Liver (tissue), 9 donors: ENCODE data around the gene NHSL2. TPM values are rescaled to one million over a fixed set of nuclear protein-coding genes. Genes with fewer than 3 reads are reported as not detected.

Experiments used
- DNase-seq: peaks from one replicate; pipeline ENCODE4 v3.0.0-alpha.2; 2017; ENCODE audit warnings: low spot score
- H3K27ac ChIP-seq, 2 donors: one replicate each; pipeline ENCODE4 v1.7.0; 2013; ENCODE audit warnings: inconsistent platforms in 2 of 2, low read length in 2 of 2, control low read depth in 1 of 2, low read depth in 1 of 2, mild to moderate bottlenecking in 1 of 2
- H3K27me3 ChIP-seq, 4 donors: one replicate each; pipeline versions ENCODE4 v1.6.1 to v1.7.0; 2013; ENCODE audit warnings: low read length in 3 of 4, inconsistent platforms in 1 of 4, mild to moderate bottlenecking in 1 of 4, moderate library complexity in 1 of 4; ENCODE audit not compliant: control insufficient read depth in 4 of 4, insufficient read depth in 4 of 4
- H3K36me3 ChIP-seq, 4 donors: one replicate each; pipeline versions ENCODE4 v1.6.1 to v1.7.0; 2013; ENCODE audit warnings: low read length in 3 of 4, mild to moderate bottlenecking in 3 of 4, low read depth in 1 of 4, moderate library complexity in 1 of 4; ENCODE audit not compliant: control insufficient read depth in 4 of 4, insufficient read depth in 3 of 4
- H3K4me1 ChIP-seq, 4 donors: one replicate each; pipeline versions ENCODE4 v1.6.1 to v1.7.0; 2013; ENCODE audit warnings: low read length in 3 of 4, mild to moderate bottlenecking in 3 of 4, moderate library complexity in 1 of 4; ENCODE audit not compliant: control insufficient read depth in 4 of 4, insufficient read depth in 4 of 4
- H3K4me3 ChIP-seq, 3 donors: one replicate each; pipeline versions ENCODE4 v1.6.1 to v1.7.0; 2013; ENCODE audit warnings: low read length in 3 of 3, control low read depth in 1 of 3, low read depth in 1 of 3, mild to moderate bottlenecking in 1 of 3
- H3K9ac ChIP-seq, 2 donors: one replicate each; pipeline ENCODE4 v1.7.0; 2013; ENCODE audit warnings: low read length in 2 of 2, mild to moderate bottlenecking in 2 of 2, moderate library complexity in 2 of 2, control low read depth in 1 of 2, low read depth in 1 of 2
- H3K9me3 ChIP-seq, 4 donors: one replicate each; pipeline versions ENCODE4 v1.6.1 to v1.7.0; 2013; ENCODE audit warnings: low read length in 3 of 4; ENCODE audit not compliant: control insufficient read depth in 4 of 4
- EGR1 ChIP-seq, 2 donors: IDR thresholded peaks; 2 replicates each; pipeline ENCODE4 v1.6.1; 2016 to 2018; ENCODE audit warnings: antibody characterized with exemption in 2 of 2, low read depth in 2 of 2
- FOXA1 ChIP-seq: IDR thresholded peaks from 2 replicates; pipeline ENCODE4 v1.6.1; 2016; ENCODE audit warnings: antibody characterized with exemption
- FOXA2 ChIP-seq: IDR thresholded peaks from 2 replicates; pipeline ENCODE4 v1.6.1; 2016; ENCODE audit warnings: antibody characterized with exemption
- GABPA ChIP-seq, 2 donors: IDR thresholded peaks in 1 of 2; conservative IDR thresholded peaks in 1 of 2; 2 replicates each; pipeline ENCODE4 v1.6.1; 2016; ENCODE audit warnings: antibody characterized with exemption in 2 of 2, mild to moderate bottlenecking in 1 of 2, moderate library complexity in 1 of 2
- HNF4A ChIP-seq, 2 donors: conservative IDR thresholded peaks; 2 replicates each; pipeline ENCODE4 v1.6.1; 2016; ENCODE audit warnings: antibody characterized with exemption in 2 of 2, mild to moderate bottlenecking in 2 of 2
- HNF4G ChIP-seq: IDR thresholded peaks from 2 replicates; pipeline ENCODE4 v1.6.1; 2016; ENCODE audit warnings: antibody characterized with exemption
- JUND ChIP-seq, 2 donors: IDR thresholded peaks; 2 replicates each; pipeline ENCODE4 v1.6.1; 2016; ENCODE audit warnings: antibody characterized with exemption in 2 of 2
- NR2F2 ChIP-seq: IDR thresholded peaks from 2 replicates; pipeline ENCODE4 v1.6.1; 2016; ENCODE audit warnings: antibody characterized with exemption
- RAD21 ChIP-seq, 2 donors: IDR thresholded peaks; 2 replicates each; pipeline ENCODE4 v1.6.1; 2016; ENCODE audit warnings: antibody characterized with exemption in 2 of 2, mild to moderate bottlenecking in 2 of 2
- RXRA ChIP-seq, 2 donors: IDR thresholded peaks; 2 replicates each; pipeline ENCODE4 v1.6.1; 2017 to 2018; ENCODE audit warnings: antibody characterized with exemption in 2 of 2, mild to moderate bottlenecking in 1 of 2
- SP1 ChIP-seq: IDR thresholded peaks from 2 replicates; pipeline ENCODE4 v1.6.1; 2018; ENCODE audit warnings: antibody characterized with exemption, mild to moderate bottlenecking
- TAF1 ChIP-seq: conservative IDR thresholded peaks from 2 replicates; pipeline ENCODE4 v1.6.1; 2016; ENCODE audit warnings: antibody characterized with exemption, mild to moderate bottlenecking
- YY1 ChIP-seq: IDR thresholded peaks from 2 replicates; pipeline ENCODE4 v1.6.1; 2016; ENCODE audit warnings: antibody characterized with exemption, mild to moderate bottlenecking
- WGBS: extraction: QIAGEN DNeasy Blood & Tissue Kit; methylation state at CpG from one replicate; pipeline ENCODE4 v1.1.7; 2013; 5-methylcytosine and 5-hydroxymethylcytosine counted together
- polyA plus RNA-seq, 2 donors: library from polyadenylated mRNA; stranded (reverse) in 1 of 2; unstranded in 1 of 2; fragments of 200-250 nt in 1 of 2; fragments of >200 nt in 1 of 2; fragmentation: Nextera tagmentation in 1 of 2; extraction: Ambion mirVana in 1 of 2; gene quantifications; one replicate each; pipeline versions ENCODE4 v1.2.1 to v1.2.3, GENCODE V29; 2013 to 2015
- total RNA-seq, 2 donors: library from RNA; depleted of rRNA; stranded (reverse); fragments of >200 nt; gene quantifications; one replicate each; pipeline ENCODE4 v1.2.3, GENCODE V29; 2014
- TF ChIP-seq, protein P1 (sequence below): IDR thresholded peaks from 2 replicates; pipeline ENCODE4 v1.6.1; 2016; ENCODE audit warnings: antibody characterized with exemption
- TF ChIP-seq, protein P2 (sequence below): fragments of 150-350 bp; IDR thresholded peaks from 2 replicates; pipeline ENCODE4 v1.5.1; 2017; ENCODE audit warnings: improper control_type of control experiment, low read depth, low read length; ENCODE audit not compliant: missing input control
- TF ChIP-seq, protein P3 (sequence below): IDR thresholded peaks from 2 replicates; pipeline ENCODE4 v1.6.1; 2016; ENCODE audit warnings: antibody characterized with exemption
- TF ChIP-seq, protein P4 (sequence below): IDR thresholded peaks from 2 replicates; pipeline ENCODE4 v1.6.1; 2016; ENCODE audit warnings: antibody characterized with exemption, mild to moderate bottlenecking
- TF ChIP-seq, protein P5 (sequence below): IDR thresholded peaks from 2 replicates; pipeline ENCODE4 v1.6.1; 2016; ENCODE audit warnings: antibody characterized with exemption
- donor health status: healthy.
- donor health status: healthy.
- donor health status: healthy.
- donor health status: healthy.
- donor health status: healthy.

NHSL2 gene
- total and polyA plus RNA-seq, 4 donors = 0.45 to 1.3 (median 1.1) TPM

DNA sequence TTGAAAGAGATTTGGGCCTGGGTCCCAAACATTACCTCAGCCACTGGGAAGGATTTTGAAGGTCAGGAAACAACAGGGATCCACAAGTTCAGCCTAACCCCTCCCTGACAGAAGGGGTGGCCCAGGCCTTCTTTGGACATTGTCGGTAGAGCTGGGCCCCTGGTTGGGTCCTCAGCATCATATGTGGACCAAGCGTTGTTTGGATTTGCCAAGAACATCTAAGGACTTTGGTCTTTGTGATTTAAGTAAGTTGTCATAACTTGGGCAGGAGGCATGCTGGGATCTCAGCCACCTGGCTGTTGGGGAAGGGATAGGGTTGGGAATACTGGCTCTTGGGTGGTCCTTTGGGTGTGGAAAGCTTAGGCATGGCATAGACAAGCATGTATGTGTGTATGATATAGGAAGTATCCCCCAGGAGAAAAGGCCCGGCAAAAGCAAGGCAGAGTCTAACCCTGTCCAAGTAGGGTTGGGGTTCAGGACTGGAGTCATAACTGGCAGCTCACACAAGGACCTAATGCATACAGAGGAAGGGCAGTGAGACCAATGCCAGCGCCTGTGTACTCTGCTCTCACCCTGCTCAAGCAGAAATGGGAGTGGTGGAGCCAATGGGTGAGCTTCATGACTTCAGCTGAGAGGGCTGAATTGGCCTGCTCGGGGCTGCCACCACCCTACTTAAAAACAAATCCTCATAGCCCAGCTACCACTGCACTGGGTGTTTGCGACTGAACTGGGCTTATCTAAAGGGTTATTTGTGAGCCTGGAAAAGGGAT lies 118.2 kb downstream of the NHSL2 start:
- H3K36me3 ChIP-seq = no peaks in the 10 kb centered on the region
- H3K4me3 ChIP-seq = no peak overlapping the region
- WGBS = 74% methylated on average over 6 of the region's 6 CpGs
- TF ChIP-seq FOXA1 = no peak
- TF ChIP-seq RAD21 (IDR thresholded peaks at IDR 0.05) = no peak
- H3K27me3 ChIP-seq = no peaks in the 10 kb centered on the region
- no peak for DNase-seq
- no peaks in the 10 kb centered on the region for H3K9me3 ChIP-seq
- no peak overlapping the region for H3K9ac ChIP-seq
- peak overlapping the region; percentile 80 to 93 for H3K27ac ChIP-seq
- H3K4me1 ChIP-seq = peaks cover 8 to 23% (median 18%) of the 10 kb centered on the region in 4 donors

DNA sequence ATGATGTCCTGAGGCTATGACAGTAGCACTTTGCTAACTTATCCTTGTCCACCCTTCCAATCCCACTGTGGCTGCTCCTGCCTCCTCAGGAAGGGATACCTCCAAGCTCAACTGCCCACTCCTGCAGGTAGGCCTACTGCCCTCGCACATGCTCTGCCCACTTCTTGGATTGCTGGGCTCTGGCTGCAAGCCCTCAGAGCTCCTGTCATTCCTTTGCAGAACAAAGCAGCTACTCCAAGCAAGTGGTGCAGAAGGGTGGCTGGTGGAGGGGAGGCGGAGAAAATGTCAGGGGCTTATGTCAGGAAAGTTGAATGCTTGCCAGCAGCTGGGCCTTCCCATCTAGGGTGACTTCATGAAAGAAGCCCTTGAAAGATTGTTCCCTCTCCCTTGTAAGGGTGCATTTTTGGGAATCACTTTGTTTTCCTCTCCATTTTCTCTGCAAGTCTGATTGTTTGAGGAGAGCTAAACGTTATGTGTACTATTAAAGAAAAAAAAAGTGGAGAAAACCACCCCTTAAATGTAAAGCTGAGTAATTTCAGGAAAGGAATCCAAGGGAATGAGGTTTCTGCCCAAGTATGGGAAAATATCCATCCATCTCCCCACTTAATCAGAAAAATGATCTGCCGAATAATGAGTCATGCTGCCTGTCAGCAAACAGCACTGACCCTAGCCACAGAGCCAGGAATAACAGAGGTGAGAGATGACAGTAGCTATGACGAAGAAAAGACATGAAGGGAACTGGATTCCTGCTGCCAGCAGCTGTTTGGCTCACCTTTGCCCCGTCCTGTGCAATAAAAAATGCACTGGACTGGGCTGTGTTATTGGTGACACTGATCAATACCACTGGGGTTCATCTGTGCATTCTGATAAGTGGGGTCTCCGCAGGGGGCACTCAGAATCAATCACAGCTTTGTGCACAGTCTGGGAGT lies 119.1 kb downstream of the NHSL2 start:
- Histone ChIP-seq H3K27me3 (no peaks in the 10 kb centered on the region), H3K9me3 (no peaks in the 10 kb centered on the region), H3K36me3 (no peaks in the 10 kb centered on the region), H3K4me1 (peaks cover 8 to 23% (median 18%) of the 10 kb centered on the region in 4 donors), H3K27ac (peak overlapping the region; percentile 80 to 93), H3K4me3 (no peak overlapping the region), H3K9ac (peak overlapping the region in 1 of 2 donors; percentile 59)
- no peak for TF ChIP-seq TAF1
- TF ChIP-seq, protein P1, sequence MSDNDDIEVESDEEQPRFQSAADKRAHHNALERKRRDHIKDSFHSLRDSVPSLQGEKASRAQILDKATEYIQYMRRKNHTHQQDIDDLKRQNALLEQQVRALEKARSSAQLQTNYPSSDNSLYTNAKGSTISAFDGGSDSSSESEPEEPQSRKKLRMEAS = peak; percentile 47
- TF ChIP-seq, protein P2, sequence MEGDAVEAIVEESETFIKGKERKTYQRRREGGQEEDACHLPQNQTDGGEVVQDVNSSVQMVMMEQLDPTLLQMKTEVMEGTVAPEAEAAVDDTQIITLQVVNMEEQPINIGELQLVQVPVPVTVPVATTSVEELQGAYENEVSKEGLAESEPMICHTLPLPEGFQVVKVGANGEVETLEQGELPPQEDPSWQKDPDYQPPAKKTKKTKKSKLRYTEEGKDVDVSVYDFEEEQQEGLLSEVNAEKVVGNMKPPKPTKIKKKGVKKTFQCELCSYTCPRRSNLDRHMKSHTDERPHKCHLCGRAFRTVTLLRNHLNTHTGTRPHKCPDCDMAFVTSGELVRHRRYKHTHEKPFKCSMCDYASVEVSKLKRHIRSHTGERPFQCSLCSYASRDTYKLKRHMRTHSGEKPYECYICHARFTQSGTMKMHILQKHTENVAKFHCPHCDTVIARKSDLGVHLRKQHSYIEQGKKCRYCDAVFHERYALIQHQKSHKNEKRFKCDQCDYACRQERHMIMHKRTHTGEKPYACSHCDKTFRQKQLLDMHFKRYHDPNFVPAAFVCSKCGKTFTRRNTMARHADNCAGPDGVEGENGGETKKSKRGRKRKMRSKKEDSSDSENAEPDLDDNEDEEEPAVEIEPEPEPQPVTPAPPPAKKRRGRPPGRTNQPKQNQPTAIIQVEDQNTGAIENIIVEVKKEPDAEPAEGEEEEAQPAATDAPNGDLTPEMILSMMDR = no peak
- peak; percentile 93 to 95 for TF ChIP-seq JUND (IDR thresholded peaks at IDR 0.05)
- TF ChIP-seq, protein P3, sequence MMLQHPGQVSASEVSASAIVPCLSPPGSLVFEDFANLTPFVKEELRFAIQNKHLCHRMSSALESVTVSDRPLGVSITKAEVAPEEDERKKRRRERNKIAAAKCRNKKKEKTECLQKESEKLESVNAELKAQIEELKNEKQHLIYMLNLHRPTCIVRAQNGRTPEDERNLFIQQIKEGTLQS = peak; percentile 85
- TF ChIP-seq RXRA (IDR thresholded peaks at IDR 0.05) = peak; percentile 55 to 74
- peak; percentile 3 to 13 for TF ChIP-seq RAD21 (IDR thresholded peaks at IDR 0.05)
- TF ChIP-seq FOXA1 = no peak
- TF ChIP-seq, protein P4, sequence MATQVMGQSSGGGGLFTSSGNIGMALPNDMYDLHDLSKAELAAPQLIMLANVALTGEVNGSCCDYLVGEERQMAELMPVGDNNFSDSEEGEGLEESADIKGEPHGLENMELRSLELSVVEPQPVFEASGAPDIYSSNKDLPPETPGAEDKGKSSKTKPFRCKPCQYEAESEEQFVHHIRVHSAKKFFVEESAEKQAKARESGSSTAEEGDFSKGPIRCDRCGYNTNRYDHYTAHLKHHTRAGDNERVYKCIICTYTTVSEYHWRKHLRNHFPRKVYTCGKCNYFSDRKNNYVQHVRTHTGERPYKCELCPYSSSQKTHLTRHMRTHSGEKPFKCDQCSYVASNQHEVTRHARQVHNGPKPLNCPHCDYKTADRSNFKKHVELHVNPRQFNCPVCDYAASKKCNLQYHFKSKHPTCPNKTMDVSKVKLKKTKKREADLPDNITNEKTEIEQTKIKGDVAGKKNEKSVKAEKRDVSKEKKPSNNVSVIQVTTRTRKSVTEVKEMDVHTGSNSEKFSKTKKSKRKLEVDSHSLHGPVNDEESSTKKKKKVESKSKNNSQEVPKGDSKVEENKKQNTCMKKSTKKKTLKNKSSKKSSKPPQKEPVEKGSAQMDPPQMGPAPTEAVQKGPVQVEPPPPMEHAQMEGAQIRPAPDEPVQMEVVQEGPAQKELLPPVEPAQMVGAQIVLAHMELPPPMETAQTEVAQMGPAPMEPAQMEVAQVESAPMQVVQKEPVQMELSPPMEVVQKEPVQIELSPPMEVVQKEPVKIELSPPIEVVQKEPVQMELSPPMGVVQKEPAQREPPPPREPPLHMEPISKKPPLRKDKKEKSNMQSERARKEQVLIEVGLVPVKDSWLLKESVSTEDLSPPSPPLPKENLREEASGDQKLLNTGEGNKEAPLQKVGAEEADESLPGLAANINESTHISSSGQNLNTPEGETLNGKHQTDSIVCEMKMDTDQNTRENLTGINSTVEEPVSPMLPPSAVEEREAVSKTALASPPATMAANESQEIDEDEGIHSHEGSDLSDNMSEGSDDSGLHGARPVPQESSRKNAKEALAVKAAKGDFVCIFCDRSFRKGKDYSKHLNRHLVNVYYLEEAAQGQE = peak; percentile 29
- peak; percentile 85 for TF ChIP-seq SP1
- peak; percentile 71 for TF ChIP-seq HNF4G
- peak in 1 of 2 donors; percentile 39 for TF ChIP-seq EGR1 (IDR thresholded peaks at IDR 0.05; ENCODE audit: low read depth in 2 of 2)
- peak; percentile 59 for TF ChIP-seq YY1
- TF ChIP-seq FOXA2 = no peak
- TF ChIP-seq HNF4A (conservative IDR thresholded peaks at IDR 0.05) = peak; percentile 81 to 87
- TF ChIP-seq, protein P5, sequence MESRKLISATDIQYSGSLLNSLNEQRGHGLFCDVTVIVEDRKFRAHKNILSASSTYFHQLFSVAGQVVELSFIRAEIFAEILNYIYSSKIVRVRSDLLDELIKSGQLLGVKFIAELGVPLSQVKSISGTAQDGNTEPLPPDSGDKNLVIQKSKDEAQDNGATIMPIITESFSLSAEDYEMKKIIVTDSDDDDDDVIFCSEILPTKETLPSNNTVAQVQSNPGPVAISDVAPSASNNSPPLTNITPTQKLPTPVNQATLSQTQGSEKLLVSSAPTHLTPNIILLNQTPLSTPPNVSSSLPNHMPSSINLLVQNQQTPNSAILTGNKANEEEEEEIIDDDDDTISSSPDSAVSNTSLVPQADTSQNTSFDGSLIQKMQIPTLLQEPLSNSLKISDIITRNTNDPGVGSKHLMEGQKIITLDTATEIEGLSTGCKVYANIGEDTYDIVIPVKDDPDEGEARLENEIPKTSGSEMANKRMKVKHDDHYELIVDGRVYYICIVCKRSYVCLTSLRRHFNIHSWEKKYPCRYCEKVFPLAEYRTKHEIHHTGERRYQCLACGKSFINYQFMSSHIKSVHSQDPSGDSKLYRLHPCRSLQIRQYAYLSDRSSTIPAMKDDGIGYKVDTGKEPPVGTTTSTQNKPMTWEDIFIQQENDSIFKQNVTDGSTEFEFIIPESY = peak; percentile 44
- TF ChIP-seq GABPA (IDR thresholded peaks at IDR 0.05 in 1 of 2, conservative IDR thresholded peaks at IDR 0.05 in 1 of 2) = no peak
- peak; percentile 47 for TF ChIP-seq NR2F2
- peak; percentile 31 for DNase-seq
- WGBS = 38% methylated on average over 7 of the region's 7 CpGs
